ENCODE measurements around the gene DNAJC22. TPM values are rescaled to one million over a fixed set of nuclear protein-coding genes. Genes with fewer than 3 reads are reported as not detected.
"Not testable (repeated sequence)": the region's sequence is repeated elsewhere in the genome, so short reads cannot be mapped to it uniquely, and the experiment has no call there.

Gene DNAJC22
- total and polyA plus RNA-seq, 9 donors: 0.02 to 2.5 (median 0.14) TPM

GRCh38 chr12:49369411-49370145 lies 22.9 kb downstream of the DNAJC22 start:
- peak; percentile 82 for DNase-seq
- Histone ChIP-seq H3K4me1 (ENCODE audit: control insufficient read depth, insufficient read depth, low read length) (peaks cover 11% of the 10 kb centered on the region), H3K4me3 (ENCODE audit: low read length) (no peak overlapping the region), H3K27ac (ENCODE audit: low read length) (peak overlapping the region; percentile 78), H3K27me3 (ENCODE audit: control insufficient read depth, insufficient read depth, low read length) (no peaks in the 10 kb centered on the region), H3K9me3 (replicated peaks; ENCODE audit: control insufficient read depth, low read depth, low read length) (no peaks in the 10 kb centered on the region), H3K36me3 (ENCODE audit: control insufficient read depth, insufficient read depth, low read length) (no peaks in the 10 kb centered on the region)
- 20% methylated on average over 1 of the region's 6 CpGs for WGBS (ENCODE audit: insufficient coverage)

- H3K27ac ChIP-seq (ENCODE audit: low read length): no peak overlapping the region
- H3K36me3 ChIP-seq (ENCODE audit: control insufficient read depth, insufficient read depth, low read length): no peaks in the 10 kb centered on the region
- no peaks in the 10 kb centered on the region for H3K9me3 ChIP-seq (replicated peaks; ENCODE audit: control insufficient read depth, low read depth, low read length)
- no peaks in the 10 kb centered on the region for H3K27me3 ChIP-seq (ENCODE audit: control insufficient read depth, insufficient read depth, low read length)
- no peak for DNase-seq
- peaks cover 11% of the 10 kb centered on the region for H3K4me1 ChIP-seq (ENCODE audit: control insufficient read depth, insufficient read depth, low read length)
- no peak overlapping the region for H3K4me3 ChIP-seq (ENCODE audit: low read length)
- WGBS (ENCODE audit: insufficient coverage): 100% methylated on average over 2 of the region's 6 CpGs
These were observed 23.9 kb downstream of the DNAJC22 start for GRCh38 chr12:49370539-49370938.

DNA sequence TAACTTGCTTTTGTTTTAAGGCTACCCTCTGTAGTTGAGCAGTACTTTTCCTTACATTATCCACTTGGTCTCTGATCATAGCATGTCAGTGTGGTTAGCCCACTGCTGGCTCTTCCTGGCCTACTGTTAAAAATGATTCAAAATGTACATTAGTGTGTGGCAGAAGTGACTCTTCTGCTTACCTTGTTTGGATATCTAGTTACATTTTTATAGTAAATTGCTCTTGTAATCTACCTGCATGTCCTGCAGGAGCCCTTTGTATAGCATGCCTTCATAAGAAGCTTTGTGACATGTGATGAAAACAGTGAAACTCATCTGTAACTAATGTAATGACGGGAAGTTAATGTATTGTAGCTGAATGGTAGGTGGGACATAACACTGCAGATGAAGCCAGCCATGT lies 28.7 kb downstream of the DNAJC22 start:
- H3K4me3 ChIP-seq (ENCODE audit: low read length): no peak overlapping the region
- 71% methylated on average over 1 of the region's 1 CpG for WGBS (ENCODE audit: insufficient coverage)

DNA sequence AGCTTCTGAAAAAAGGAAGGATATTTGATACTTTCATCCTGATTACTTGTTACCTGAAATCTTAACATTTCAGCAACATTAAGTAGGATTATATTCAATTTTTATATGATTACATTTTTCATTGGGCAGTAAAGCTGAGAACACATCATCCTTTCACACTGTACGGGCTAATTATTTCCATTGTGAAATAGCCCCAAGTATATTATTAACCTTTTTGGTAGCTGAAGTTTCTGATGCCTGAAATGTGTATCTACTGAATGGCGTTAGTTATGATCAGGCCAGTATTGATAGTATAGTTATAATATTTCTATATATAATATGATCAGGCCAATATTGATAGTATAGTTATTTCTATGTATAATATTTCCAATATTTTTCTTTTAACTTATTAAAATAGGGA lies 30.7 kb downstream of the DNAJC22 start:
- Histone ChIP-seq H3K27me3 (ENCODE audit: control insufficient read depth, insufficient read depth, low read length) (no peaks in the 10 kb centered on the region), H3K4me1 (ENCODE audit: control insufficient read depth, insufficient read depth, low read length) (no peaks in the 10 kb centered on the region), H3K9me3 (replicated peaks; ENCODE audit: control insufficient read depth, low read depth, low read length) (no peaks in the 10 kb centered on the region), H3K36me3 (ENCODE audit: control insufficient read depth, insufficient read depth, low read length) (no peaks in the 10 kb centered on the region), H3K4me3 (ENCODE audit: low read length) (no peak overlapping the region), H3K27ac (ENCODE audit: low read length) (no peak overlapping the region)
- no CpG with 5 or more reads among the region's 2 CpGs for WGBS (ENCODE audit: insufficient coverage)
- no peak for DNase-seq

More for the DNA sequence above, 28.7 kb downstream of the DNAJC22 start:
- H3K4me1 ChIP-seq (ENCODE audit: control insufficient read depth, insufficient read depth, low read length): no peaks in the 10 kb centered on the region
- no peak for DNase-seq
- no peaks in the 10 kb centered on the region for H3K9me3 ChIP-seq (replicated peaks; ENCODE audit: control insufficient read depth, low read depth, low read length)
- H3K27me3 ChIP-seq (ENCODE audit: control insufficient read depth, insufficient read depth, low read length): no peaks in the 10 kb centered on the region
- H3K27ac ChIP-seq (ENCODE audit: low read length): no peak overlapping the region
- H3K36me3 ChIP-seq (ENCODE audit: control insufficient read depth, insufficient read depth, low read length): no peaks in the 10 kb centered on the region

DNA sequence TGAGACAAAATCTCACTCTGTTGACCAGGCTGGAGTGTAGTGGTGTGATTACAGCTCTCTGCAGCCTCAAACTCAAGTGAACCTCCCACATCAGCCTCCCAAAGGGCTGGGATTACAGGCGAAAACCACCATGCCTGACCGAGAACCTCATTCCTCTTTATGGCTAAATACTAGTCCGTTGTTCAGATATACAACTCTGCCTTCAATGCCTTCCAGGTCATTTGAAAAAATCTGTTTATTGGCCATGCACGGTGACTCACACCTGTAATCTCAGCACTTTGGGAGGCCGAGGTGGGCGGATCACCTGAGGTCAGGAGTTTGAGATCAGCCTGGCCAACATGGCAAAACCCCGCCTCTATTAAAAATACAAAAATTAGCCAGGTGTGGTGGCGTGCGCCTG lies 33.5 kb downstream of the DNAJC22 start:
- DNase-seq; H3K4me1 ChIP-seq (ENCODE audit: control insufficient read depth, insufficient read depth, low read length); H3K27me3 ChIP-seq (ENCODE audit: control insufficient read depth, insufficient read depth, low read length): not testable (repeated sequence)

GRCh38 chr12:49388682-49389386 lies 42.1 kb downstream of the DNAJC22 start:
- H3K27ac ChIP-seq (ENCODE audit: low read length): no peak overlapping the region
- 58% methylated on average over 17 of the region's 18 CpGs for WGBS (ENCODE audit: insufficient coverage)
- H3K27me3 ChIP-seq (ENCODE audit: control insufficient read depth, insufficient read depth, low read length): no peaks in the 10 kb centered on the region
- H3K9me3 ChIP-seq (replicated peaks; ENCODE audit: control insufficient read depth, low read depth, low read length): no peaks in the 10 kb centered on the region
- H3K4me3 ChIP-seq (ENCODE audit: low read length): no peak overlapping the region
- DNase-seq: no peak
- no peaks in the 10 kb centered on the region for H3K4me1 ChIP-seq (ENCODE audit: control insufficient read depth, insufficient read depth, low read length)
- no peaks in the 10 kb centered on the region for H3K36me3 ChIP-seq (ENCODE audit: control insufficient read depth, insufficient read depth, low read length)

More for the DNA sequence above, 33.5 kb downstream of the DNAJC22 start:
- H3K9me3 ChIP-seq (replicated peaks; ENCODE audit: control insufficient read depth, low read depth, low read length); H3K27ac ChIP-seq (ENCODE audit: low read length); H3K4me3 ChIP-seq (ENCODE audit: low read length); H3K36me3 ChIP-seq (ENCODE audit: control insufficient read depth, insufficient read depth, low read length): not testable (repeated sequence)
- 94% methylated on average over 8 of the region's 9 CpGs for WGBS (ENCODE audit: insufficient coverage)

GRCh38 chr12:49389387-49389703 lies 42.7 kb downstream of the DNAJC22 start:
- DNase-seq: no peak
- no peak overlapping the region for H3K4me3 ChIP-seq (ENCODE audit: low read length)
- no peak overlapping the region for H3K27ac ChIP-seq (ENCODE audit: low read length)
- no peaks in the 10 kb centered on the region for H3K9me3 ChIP-seq (replicated peaks; ENCODE audit: control insufficient read depth, low read depth, low read length)
- WGBS (ENCODE audit: insufficient coverage): 76% methylated on average over 9 of the region's 13 CpGs
- H3K4me1 ChIP-seq (ENCODE audit: control insufficient read depth, insufficient read depth, low read length): no peaks in the 10 kb centered on the region
- H3K27me3 ChIP-seq (ENCODE audit: control insufficient read depth, insufficient read depth, low read length): no peaks in the 10 kb centered on the region
- H3K36me3 ChIP-seq (ENCODE audit: control insufficient read depth, insufficient read depth, low read length): no peaks in the 10 kb centered on the region

DNA sequence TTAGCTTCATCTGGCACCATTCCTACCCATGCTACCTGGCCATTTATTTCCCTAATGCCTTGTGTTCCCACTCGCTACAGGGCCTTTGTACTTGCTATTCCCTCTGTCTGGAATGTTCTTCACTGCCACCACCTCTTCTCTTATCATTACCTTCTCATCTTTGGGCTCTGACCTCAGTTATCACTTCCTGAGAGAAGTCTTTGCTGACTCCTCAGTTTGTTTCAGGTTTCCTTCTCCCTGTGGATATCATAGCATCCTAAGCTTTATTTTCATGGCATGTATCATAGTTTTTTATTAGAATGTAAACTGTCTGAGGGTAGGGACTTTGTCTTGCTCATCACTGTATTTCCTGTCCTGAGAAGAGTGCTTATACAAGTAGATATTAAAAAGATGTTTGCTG lies 50.3 kb downstream of the DNAJC22 start:
- Histone ChIP-seq H3K4me1 (ENCODE audit: control insufficient read depth, insufficient read depth, low read length) (no peaks in the 10 kb centered on the region), H3K27me3 (ENCODE audit: control insufficient read depth, insufficient read depth, low read length) (no peaks in the 10 kb centered on the region), H3K27ac (ENCODE audit: low read length) (no peak overlapping the region), H3K9me3 (replicated peaks; ENCODE audit: control insufficient read depth, low read depth, low read length) (peaks cover 2% of the 10 kb centered on the region), H3K36me3 (ENCODE audit: control insufficient read depth, insufficient read depth, low read length) (no peaks in the 10 kb centered on the region), H3K4me3 (ENCODE audit: low read length) (no peak overlapping the region)
- 100% methylated on average over 1 of the region's 1 CpG for WGBS (ENCODE audit: insufficient coverage)
- DNase-seq: no peak

- Histone ChIP-seq H3K4me1 (ENCODE audit: control insufficient read depth, insufficient read depth, low read length) (no peaks in the 10 kb centered on the region), H3K9me3 (replicated peaks; ENCODE audit: control insufficient read depth, low read depth, low read length) (no peaks in the 10 kb centered on the region), H3K4me3 (ENCODE audit: low read length) (no peak overlapping the region), H3K27me3 (ENCODE audit: control insufficient read depth, insufficient read depth, low read length) (no peaks in the 10 kb centered on the region), H3K36me3 (ENCODE audit: control insufficient read depth, insufficient read depth, low read length) (no peaks in the 10 kb centered on the region), H3K27ac (ENCODE audit: low read length) (no peak overlapping the region)
- no peak for DNase-seq
- no CpG with 5 or more reads among the region's 1 CpG for WGBS (ENCODE audit: insufficient coverage)
These were observed 53.6 kb downstream of the DNAJC22 start for GRCh38 chr12:49400304-49400703.
